Renal cortical epithelial cell (primary cell): Measurements from ENCODE around the gene ZFP57. TPM values are rescaled to one million over a fixed set of nuclear protein-coding genes. Genes with fewer than 3 reads are reported as not detected.

Source experiments
- DNase-seq: peaks from one replicate; pipeline ENCODE4 v3.0.0-alpha.2; 2011; ENCODE audit warnings: low read depth
- total RNA-seq: library from RNA; depleted of rRNA; stranded (reverse); fragments of >200 nt; gene quantifications from 2 replicates; pipeline ENCODE4 v1.2.3, GENCODE V29; 2014

The ZFP57 gene
- total RNA-seq, 1 donor from 2014 or later, result 0.10 TPM

DNA sequence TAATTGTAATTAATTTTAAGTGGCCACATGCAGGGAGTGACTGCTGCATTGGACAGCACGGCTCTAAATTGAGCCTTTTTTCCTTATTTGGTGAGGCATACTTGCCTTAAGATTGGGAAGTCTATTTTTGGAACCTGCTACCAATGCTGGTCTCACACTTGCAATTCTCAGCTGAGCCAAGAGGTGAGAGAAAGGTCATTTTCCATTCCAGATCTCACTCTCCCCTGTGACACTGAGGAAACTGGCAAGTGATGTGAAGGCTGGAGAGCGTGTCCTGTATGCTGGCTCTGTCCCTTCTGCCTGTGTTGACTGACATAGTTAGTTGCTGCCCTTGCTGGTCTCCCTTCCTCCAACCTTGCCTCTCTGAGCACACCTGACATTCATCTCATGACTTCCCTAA is 24.8 kb downstream of the ZFP57 start:
- no peak for DNase-seq

DNA sequence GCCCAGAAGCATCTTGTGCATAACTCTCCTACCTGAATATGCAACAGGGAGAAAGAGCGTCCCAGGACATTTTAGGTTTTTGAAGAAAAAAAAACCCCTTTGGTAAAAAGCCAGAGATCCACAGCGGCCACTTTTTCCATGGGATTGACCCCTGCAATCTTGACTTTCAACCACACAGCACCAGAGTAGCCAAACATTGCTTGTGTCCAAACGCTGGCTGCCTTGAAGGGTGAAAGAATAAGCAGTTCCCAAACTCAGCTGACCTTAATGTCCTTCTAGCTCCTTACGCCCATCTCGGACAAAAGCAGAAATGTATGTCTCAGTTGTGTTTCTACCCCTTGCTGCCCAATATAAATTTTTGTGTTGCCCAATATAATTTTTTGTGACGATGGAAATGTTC is 25.3 kb downstream of the ZFP57 start:
- DNase-seq, result no peak

DNA sequence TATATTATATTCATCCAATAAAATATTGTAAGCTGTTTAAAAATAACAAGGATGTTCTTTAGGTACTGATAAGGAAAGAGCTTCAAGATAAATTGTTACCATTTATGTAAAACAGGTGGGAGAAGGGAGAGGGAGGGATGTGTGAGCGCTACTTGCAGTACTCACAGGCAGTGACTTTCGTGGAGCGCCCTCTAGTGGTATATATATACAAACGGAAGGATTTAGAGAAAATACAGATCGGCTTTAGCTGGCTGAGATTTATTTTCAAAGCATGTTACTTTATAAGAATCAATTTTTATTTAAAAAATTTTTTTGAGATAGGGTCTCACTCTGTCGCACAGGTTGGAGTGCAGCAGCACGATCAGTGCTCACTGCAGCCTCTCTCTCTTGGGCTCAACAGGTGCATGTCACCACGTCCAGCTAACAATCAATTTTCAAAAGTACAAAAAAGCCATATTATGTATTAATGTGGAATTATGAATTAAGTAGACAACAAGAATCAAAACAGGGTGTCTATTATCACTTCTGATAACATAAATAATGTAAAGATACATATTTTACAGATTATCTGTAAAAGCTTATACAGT is 27.4 kb downstream of the ZFP57 start:
- DNase-seq, result peak; percentile 72

DNA sequence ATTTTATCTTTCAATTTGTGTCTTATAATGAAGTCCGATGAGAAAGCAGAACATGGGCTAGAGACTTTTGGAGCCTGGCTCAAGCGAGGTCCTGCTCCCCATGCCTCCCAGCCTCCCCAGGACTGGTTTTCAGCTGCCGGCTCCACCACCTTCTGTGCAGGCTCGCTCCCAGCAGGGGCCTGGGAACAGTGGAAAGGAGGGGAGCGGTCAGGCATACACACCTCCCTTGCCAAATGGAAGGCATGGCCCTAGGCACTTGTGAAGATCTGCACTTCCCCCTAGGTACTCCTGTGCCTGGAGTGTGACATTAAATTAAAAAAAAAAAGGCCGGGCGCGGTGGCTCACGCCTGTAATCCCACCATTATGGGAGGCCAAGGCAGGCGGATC is 28.8 kb downstream of the ZFP57 start:
- no peak for DNase-seq

DNA sequence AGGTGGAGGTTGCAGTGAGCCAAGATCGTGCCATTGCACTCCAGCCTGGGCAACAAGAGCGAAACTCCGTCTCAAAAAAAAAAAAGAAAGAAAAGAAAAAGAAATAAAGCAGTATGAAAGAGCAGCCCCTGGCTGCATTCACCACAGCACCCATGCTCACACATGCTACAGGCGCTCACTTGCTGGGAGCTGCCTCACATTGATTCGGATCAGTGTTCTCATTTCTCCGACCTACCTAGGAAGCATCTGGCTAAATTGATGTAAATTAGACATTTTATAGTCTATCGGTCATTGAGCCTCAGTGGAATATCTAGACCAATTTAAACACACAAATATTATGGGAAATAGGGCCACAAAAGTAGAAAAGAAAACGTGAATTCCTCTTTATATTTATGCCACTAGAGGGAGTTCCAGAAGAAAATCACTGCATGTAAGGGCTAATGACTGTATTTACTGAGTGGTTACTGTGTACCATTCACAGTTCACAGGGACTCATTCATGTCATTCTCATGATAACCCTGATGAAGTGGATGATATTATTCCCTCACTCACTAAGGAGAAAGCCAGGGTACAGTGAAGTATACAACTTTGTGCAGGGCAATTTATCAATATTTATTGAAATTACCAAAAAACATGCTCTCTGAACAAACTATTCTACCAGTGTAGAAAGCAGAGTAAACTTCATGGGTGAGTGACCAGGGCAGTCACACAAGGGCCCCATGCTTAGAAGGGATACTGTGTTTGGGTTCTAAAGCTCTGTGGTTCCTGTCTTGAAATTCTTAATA is 29.3 kb downstream of the ZFP57 start:
- peak; percentile 47 for DNase-seq

DNA sequence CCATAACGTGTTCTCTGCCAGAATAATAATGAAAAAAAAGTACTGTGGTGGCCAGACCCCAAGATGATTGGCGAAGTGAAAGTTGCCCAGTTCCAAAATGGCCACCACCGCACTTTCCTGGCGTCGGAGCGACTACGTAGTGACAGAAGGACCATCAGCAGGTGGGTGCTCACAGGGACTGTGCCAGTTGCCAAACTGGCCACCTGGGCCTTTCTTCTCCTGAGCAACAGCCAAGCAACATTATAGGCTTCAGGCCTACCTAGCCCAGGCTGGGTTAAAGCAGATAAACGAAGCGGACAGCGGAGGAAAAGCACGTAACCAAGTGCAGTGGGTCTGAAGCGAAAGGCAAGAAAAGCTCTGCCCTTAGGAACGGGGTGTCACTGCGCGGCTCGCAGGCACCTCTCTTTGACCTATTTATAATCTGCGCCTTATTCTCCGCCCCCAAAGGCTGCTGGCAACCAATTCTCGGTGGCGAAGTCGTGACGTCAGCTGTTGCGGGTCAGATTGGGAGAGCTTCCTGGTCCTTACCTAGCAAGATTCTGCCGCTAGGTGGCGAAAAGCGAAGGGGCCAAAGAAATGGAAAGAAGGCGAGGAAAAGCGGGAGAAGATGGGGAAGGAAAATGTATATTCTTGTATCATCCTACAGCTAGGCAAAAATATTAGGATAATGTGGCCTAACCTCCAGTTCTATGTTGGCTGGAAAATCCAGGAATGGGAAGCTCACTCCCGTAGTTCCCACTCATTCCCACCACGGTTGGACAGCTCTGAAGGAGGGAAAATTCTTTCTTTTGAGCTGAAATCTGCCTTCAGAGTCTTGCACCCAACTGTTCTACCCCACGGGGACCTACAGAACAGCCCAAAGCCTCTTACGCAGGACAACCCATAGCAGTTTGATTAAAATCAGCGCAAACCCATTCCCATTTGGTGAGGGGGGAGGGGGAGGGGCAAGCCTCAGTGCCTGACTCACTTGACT is 31.0 kb downstream of the ZFP57 start:
- peak; percentile 90 for DNase-seq

DNA sequence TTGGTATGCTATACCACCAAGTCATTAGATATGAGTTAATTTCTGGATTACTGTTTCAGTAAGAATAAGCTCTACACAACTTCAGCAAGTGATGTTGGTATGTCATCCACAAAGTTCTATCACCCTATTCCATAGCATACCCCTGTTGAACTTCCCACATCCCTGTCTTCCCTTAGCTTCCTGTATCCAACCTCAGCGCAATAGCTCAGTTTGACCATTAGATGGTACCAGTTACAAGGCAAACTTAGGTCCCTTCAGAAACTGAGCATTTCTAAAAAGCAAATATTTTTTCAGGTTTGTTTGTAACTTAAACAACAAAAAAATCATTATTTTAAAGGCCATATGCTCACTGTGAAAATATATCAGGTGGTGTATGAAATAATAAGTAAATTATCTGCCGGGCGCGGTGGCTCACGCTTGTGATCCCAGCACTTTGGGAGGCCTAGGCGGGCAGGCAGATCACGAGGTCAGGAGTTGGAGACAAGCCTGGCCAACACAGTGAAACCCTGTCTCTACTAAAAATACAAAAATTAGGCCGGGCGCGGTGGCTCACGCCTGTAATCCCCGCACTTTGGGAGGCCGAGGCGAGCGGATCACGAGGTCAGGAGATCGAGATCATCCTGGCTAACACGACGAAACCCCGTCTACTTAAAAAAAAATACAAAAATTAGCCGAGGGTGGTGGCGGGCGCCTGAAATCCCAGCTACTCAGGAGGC is 32.9 kb downstream of the ZFP57 start:
- DNase-seq, result peak; percentile 66

DNA sequence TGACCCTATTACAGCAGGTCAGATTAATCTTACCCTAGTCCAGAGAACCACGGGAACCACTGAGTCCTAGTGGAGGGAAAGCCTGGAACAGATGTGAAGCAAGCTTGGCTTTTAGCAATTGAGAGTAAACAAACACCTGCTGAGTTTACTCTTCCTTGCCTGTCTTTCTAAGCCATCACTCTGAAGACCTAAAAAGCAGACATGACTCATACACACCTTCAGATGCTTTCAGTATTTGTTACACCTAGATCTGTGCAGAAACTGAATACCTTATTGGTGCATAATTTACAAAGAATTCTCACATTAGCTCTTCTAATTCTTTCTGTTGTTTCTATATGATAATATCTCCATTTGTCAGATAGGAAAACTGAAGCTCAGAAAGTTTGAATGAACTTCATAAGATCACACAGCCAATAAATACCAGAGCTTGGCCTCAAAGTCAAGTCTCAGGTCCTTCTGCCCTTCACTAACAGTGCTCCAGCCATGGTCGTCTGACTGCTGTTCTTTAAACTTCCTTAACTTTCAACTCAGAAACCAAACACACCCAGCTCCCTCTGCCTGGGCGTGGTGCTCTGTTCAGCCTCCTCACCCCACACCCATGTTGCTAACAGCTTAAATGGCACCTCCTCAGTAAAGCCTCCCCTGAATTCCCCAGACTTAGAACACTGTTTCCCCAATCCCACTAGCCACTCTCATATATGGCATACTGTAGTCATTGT is 39.4 kb downstream of the ZFP57 start:
- DNase-seq, result no peak

DNA sequence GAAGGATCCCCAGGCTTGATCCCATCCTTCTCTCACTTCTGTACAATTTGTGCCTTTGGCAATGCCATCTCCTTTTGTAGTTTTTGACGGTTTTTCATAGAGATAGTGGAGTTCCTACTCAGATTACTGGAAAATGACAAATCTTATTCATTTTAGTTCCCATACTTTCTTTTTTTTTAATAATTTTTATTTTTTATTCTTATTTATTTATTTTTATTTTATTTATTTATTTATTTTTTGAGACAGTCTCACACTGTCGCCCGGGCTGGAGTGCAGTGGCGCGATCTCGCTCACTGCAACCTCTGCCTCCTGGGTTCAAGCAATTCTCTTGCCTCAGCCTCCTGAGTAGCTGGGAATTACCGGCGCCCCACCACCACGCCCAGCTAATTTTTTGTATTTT is 43.7 kb downstream of the ZFP57 start:
- no peak for DNase-seq

DNA sequence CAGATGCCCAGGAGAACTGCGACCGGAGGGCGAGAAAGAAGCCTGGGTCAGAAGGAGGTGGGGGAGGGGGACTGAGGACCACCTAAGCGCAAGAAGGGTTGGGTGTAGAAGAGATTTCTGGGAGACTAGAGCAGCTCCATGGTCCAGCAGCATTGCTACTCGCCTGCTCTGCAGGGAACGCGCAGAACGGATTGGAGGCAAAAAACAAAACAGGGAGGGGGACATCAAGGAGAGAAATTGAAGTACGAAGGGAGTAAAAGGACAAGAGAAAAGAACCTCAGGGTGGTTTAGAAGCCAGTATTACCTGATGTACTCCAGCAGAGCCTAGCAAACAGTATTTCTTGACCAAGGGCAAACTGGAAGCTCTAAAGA is 47.4 kb downstream of the ZFP57 start:
- DNase-seq, result no peak

DNA sequence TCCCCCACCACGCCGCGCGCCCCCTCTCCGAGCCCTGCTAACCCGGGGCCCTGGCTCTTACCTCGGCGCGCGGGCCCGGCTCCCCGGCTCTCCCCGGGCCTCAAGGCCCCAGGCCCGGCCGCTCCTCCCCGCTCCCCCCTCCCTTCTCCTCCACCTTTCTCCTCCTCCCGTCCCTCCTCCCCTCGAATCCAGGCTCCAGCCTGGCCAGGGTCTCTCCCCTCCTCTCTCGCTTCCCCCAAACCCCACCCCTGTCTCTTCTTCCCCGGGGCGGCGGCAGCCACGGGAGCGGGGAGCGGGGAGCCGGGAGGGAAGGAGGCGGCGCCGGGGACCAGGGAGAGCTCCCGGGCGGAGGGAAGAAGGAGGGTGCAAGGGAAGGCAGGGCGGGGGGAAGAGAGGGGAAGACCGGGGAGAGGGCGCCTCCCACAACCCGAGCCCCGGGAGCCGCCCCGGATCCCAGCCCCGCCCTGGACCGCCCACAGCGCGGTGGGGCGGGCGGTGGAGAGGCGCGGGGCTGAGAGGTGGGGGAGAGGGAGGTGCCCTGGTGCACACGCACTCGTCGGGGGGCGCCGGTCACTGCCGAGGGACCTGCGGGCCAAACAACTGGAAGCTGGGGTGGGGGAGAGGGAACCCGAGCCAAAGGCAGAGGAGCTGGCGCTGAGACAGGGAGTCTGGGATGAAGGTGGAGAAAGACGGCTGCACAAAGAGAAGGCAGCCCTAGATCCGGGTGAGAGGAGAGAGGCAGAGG is 48.0 kb downstream of the ZFP57 start, which contains the start of gene GABBR1:
Gene GABBR1 (minus strand): TSS at position 395 of the 745 bp plus-strand sequence. CDS start 798 bp downstream, outside the sequence.
- DNase-seq, result peak; percentile 63

DNA sequence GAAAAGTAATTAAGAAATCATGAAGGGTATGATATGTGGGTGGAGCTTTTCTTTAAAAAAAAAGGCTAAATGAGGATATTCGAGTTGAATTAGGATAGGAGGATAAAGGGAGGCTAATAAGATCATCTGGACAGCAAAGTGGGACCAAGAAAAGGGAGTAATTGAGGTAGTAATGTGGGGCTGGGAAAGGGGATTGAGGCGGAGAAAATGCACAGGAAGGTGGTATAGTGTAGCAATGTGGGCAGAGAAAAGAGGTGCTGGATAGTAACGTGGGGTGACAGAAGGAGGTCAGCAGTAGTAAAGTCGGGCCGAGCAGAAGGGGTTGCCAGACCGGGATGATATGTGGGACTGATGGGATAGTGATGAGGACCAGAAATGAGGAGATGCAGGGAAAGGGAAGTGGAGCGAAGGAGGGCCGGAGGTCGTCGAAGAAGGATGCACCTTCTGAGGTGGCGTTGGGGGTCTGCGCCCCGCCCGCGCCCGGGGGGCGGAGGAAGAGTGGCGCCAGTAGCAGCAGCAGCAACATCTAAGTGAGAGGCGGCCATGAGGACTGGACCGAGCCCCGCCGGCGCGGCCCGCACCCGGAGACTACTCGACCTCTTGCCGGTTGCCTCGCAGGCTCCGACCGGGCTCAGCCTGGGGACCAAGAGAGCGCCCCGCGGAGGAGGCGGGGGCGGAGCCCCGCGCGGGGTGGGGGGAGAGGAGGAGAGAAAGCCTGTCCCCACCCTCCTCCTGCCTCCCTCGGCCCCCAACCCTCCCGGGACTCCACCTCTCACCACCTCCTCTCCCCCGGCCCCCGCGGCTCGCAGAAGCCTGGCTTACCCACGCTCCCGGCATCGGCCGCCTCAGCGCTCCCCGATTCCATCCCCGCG is 48.9 kb downstream of the ZFP57 start:
- peak; percentile 11 for DNase-seq

DNA sequence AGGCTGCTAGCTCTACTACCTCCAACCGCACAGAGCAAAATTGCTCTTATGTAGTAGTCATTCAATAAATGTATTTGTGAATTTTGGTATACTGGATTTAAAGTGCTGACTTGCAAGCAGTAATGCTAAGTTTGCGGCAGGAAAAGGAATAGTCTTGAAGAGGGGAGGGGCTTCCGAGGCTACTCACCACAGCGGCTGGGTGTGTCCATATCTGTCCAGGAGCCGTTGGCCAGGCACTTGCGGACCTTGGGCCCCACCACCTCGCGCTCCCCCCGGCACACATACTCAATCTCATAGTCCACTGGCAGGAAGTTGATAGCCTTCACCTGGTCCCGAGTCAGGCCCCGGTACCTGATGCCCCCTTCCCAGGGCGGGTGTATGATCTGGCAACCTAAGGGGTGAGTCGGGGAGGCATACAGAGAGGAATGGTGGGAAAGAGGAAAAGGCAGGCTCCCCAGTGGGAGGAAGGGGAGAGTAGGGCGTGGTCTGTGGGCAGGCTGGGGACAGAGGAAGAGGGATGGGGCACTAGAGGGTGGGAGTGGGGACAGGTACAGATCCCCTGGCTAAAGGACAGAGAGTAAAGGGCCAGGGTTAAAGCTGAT is 49.6 kb downstream of the ZFP57 start:
- no peak for DNase-seq

DNA sequence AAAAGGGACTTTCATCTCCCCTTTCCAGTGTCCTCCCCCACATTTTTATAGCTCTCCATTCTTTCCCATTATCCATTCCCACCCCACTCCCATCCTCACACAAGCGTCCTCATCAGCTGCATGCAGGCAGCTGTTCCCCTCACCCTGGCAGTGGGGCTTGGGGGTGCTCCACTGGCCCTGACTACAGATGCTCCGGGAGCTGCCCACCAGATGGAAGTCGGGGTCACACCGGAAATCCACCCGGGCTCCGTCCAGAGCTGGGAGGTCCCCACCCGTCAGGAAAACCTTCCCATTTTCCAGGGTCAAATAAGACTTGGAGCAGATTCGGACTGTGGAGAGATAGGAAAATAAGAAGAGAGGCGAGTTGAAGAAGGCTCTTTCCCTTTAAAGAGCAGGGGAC is 50.6 kb downstream of the ZFP57 start:
- no peak for DNase-seq

DNA sequence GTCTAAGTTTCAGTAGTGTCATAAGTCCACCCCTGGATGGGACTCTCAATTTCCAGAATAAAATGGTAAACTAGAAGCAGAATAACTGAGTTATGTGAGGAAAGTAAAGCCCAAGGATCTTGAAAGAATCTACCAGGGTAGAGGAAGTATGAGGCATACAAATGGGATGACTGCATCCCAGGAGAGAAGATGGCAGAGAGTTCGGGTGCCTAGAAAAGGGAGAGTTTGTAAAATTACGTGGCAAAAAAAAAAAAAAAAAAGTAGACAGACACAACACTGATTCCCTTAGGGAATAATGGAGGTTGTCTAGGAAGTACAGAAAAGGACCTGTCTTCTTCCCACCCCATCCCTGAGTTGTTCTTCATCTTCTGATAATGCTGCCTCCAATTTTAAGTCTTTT is 51.4 kb downstream of the ZFP57 start:
- no peak for DNase-seq

DNA sequence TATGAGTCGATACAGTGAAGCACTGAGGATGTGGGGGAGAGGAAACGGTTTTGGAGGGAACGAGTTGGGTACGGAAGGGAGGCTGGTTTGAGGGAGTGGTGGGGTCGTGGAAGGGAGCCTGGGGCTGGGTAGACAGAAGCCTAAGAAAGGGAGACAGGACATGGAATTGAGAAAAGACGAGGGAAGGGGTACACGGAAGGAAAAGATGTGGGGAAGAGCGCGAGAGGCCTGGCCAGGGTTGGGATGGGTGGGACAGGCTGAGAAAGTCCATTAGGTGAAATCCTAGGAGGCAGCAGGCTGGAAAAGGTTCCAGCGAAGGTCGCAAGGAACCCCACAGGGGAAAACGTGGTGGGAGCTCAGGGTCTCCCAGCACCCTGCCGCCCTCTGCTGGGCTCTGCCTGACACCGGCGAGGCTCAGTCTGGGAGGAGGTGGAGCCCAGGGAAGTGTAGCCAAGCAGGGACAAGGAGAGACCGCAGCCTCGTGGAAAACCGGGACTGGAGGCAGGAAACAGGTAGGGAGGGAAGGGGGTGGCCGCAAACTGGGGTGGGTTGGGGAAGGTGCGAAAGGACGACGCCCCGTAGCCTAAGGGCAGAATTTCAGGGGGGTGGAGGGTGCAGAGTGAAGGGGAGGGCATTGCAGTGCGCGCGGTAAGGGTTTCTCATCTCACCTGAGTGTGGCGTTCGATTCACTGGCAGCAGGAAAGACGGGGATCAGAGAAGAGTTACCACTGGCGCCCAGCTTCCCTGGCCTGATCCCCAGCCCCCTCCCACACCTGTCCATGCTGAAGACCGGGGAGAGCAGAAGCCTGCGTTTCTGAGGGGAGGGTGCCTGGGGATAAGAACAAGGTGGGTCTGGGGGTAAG is 52.3 kb downstream of the ZFP57 start:
- DNase-seq, result peak; percentile 61

DNA sequence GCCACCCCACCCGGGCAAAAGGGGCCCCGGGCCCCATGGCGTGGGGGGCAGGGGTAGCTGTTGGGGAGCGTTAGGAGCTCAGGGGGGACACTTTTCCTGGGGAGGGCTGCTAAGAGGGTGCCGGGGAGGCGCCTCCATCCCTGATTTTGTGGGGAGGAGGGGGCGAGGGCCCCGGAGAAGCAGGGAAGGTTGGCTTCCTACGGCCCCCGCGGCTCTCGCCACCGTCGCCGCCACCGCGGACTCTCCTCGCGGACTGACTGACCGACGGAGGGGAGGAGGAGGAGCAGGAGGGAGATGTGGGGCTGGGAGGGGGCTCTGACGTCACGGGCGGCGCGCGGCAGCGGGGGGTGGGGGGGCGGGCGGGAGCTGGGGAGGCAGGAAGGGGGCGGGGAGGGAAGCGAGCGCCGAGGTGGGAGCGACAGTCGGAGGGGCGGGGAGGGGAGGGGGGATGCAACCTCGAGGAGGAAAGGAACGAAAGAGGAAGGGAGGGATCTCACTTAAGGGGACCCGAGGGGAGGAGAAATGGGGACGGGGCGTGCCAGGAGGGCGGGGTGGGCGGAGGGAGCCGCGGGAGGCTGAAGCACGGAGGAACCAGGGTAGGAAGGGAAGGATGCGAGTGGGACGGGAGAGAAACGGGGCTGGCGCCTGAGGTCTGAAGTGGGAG is 53.1 kb downstream of the ZFP57 start:
- peak; percentile 28 for DNase-seq
